Left lung (tissue), 10 donors: ENCODE measurements around the gene TRPC4AP. TPM values are rescaled to one million over a fixed set of nuclear protein-coding genes. Genes with fewer than 3 reads are reported as not detected.

Experiments
- ATAC-seq: fragments of 200-7000 bp; cut with Tn5 transposase; one replicate; pipeline ENCODE4 v1.9.1; 2020; ENCODE audit warnings: moderate library complexity
- DNase-seq, 4 donors: peaks; one replicate each; pipeline ENCODE4 v3.0.0-alpha.2; 2013 to 2020
- H3K27ac ChIP-seq, 2 donors: fragments of 200-600 bp; sonication (generic) in 1 of 2; one replicate each; pipeline versions ENCODE4 v1.5.0 to v1.8.0; 2020 to 2021
- H3K27me3 ChIP-seq, 2 donors: fragments of 200-600 bp; sonication (generic) in 1 of 2; one replicate each; pipeline versions ENCODE4 v1.5.0 to v1.8.0; 2020 to 2021
- H3K36me3 ChIP-seq, 2 donors: fragments of 200-600 bp; sonication (generic) in 1 of 2; one replicate each; pipeline versions ENCODE4 v1.5.0 to v1.8.0; 2020 to 2021
- H3K4me1 ChIP-seq, 2 donors: fragments of 200-600 bp; one replicate each; pipeline ENCODE4 v1.8.0; 2021
- H3K4me3 ChIP-seq, 2 donors: fragments of 200-600 bp; sonication (generic) in 1 of 2; one replicate each; pipeline versions ENCODE4 v1.5.0 to v1.8.0; 2020 to 2021; ENCODE audit warnings: mild to moderate bottlenecking in 1 of 2
- H3K9me3 ChIP-seq, 2 donors: fragments of 200-600 bp; sonication (generic) in 1 of 2; one replicate each; pipeline versions ENCODE4 v1.5.0 to v1.8.0; 2020 to 2021
- intact Hi-C, 2 donors: fragments of 100-400 bp; cut with DNase I; formaldehyde crosslinking; loops; one replicate each; pipeline versions ENCODE4 v1.11.2 to v1.14.2; 2022
- polyA plus RNA-seq, 6 donors: library from polyadenylated mRNA; unstranded; fragments of 120-200 nt; gene quantifications; one replicate each; pipeline ENCODE4 v1.2.1, GENCODE V29; 2013; ENCODE audit not compliant: insufficient read length in 6 of 6
- total RNA-seq, 2 donors: library from RNA; stranded (reverse); fragmentation: NEBNext Ultra II Directional; extraction: Animal tissue kit (Norgen Biotek cat#: 25700); gene quantifications; one replicate each; pipeline ENCODE4 v1.2.1, GENCODE V29; 2021
- TF ChIP-seq, protein P1 (sequence below), 2 donors: fragments of 200-600 bp; sonication (generic) in 1 of 2; IDR thresholded peaks; one replicate each; pipeline versions ENCODE4 v1.5.0 to v1.8.0; 2021; ENCODE audit warnings: antibody characterized with exemption in 2 of 2
- donor health status: DM: no; HTN: yes; CAD: no.
- donor health status: DM: no; HTN: no; CAD: no.

TRPC4AP gene
- total and polyA plus RNA-seq, 8 donors, result 57.8 to 70.8 (median 67.0) TPM

GRCh38 chr20:34997131-34997561, 95.5 kb downstream of the TRPC4AP start:
- H3K27ac ChIP-seq, result no peak overlapping the region
- H3K36me3 ChIP-seq, result peaks cover 0 to 96% of the 10 kb centered on the region in 2 donors
- H3K4me1 ChIP-seq, result no peaks in the 10 kb centered on the region
- H3K27me3 ChIP-seq, result no peaks in the 10 kb centered on the region
- TF ChIP-seq, protein P1, sequence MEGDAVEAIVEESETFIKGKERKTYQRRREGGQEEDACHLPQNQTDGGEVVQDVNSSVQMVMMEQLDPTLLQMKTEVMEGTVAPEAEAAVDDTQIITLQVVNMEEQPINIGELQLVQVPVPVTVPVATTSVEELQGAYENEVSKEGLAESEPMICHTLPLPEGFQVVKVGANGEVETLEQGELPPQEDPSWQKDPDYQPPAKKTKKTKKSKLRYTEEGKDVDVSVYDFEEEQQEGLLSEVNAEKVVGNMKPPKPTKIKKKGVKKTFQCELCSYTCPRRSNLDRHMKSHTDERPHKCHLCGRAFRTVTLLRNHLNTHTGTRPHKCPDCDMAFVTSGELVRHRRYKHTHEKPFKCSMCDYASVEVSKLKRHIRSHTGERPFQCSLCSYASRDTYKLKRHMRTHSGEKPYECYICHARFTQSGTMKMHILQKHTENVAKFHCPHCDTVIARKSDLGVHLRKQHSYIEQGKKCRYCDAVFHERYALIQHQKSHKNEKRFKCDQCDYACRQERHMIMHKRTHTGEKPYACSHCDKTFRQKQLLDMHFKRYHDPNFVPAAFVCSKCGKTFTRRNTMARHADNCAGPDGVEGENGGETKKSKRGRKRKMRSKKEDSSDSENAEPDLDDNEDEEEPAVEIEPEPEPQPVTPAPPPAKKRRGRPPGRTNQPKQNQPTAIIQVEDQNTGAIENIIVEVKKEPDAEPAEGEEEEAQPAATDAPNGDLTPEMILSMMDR (IDR thresholded peaks at IDR 0.05), result no peak
- intact Hi-C loops, result no loop called here
- DNase-seq (peak in 2 of 4 donors; percentile 32 to 83), ATAC-seq (peak; percentile 56)
- H3K9me3 ChIP-seq, result no peaks in the 10 kb centered on the region
- no peak overlapping the region for H3K4me3 ChIP-seq

GRCh38 chr20:34996243-34997028, 96.2 kb downstream of the TRPC4AP start:
- intact Hi-C loops, result no loop called here
- Histone ChIP-seq H3K4me1 (no peaks in the 10 kb centered on the region), H3K4me3 (no peak overlapping the region), H3K27ac (no peak overlapping the region), H3K27me3 (no peaks in the 10 kb centered on the region), H3K9me3 (no peaks in the 10 kb centered on the region), H3K36me3 (peaks cover 0 to 89% of the 10 kb centered on the region in 2 donors)
- DNase-seq (peak in 1 of 4 donors; percentile 58), ATAC-seq (no peak)
- TF ChIP-seq, protein P1 (IDR thresholded peaks at IDR 0.05), result no peak

DNA sequence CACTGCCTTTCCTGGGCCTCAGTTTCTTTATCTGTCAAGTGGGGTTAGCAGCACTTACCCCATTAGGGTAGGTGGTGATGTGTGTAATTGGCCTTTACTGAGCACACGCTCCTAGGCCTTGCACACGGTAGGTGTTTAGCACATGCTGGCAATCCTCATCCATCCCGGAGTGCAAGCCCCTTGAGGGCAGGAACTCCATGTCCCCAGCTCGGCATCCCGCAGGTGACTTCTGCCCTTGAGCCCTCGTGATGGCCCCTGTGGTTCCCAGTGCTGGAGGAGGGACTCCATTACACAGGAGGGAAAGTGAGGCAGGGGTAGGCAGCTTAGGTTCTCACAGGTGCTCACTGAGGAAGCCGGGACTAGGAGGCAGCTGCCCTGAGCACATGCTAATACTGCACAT, 96.9 kb downstream of the TRPC4AP start:
- DNase-seq (peak in 1 of 4 donors; percentile 41), ATAC-seq (no peak)
- no peak overlapping the region for H3K4me3 ChIP-seq
- no peaks in the 10 kb centered on the region for H3K4me1 ChIP-seq
- no peak overlapping the region for H3K27ac ChIP-seq
- intact Hi-C loops, result no loop called here
- peaks cover 0 to 82% of the 10 kb centered on the region in 2 donors for H3K36me3 ChIP-seq
- no peaks in the 10 kb centered on the region for H3K9me3 ChIP-seq
- no peaks in the 10 kb centered on the region for H3K27me3 ChIP-seq
- TF ChIP-seq, protein P1 (IDR thresholded peaks at IDR 0.05), result no peak

DNA sequence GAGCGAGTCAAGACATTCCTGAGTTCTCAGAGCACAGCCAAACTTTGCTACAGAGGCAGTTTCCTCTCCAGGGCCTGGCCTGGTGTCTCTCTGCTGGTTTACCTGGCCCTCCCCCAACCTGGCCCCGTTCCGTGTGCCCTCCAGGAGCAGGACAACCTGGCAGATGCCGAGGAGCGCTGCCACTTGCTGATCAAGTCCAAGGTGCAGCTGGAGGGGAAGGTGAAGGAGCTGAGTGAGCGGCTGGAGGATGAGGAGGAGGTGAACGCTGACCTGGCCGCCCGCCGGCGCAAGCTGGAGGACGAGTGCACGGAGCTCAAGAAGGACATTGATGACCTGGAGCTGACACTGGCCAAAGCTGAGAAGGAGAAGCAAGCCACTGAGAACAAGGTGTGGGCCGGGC, 97.4 kb downstream of the TRPC4AP start:
- intact Hi-C loops, result no loop called here
- peak in 1 of 4 donors; percentile 56 for DNase-seq

More for the DNA sequence above, 97.4 kb downstream of the TRPC4AP start:
- ATAC-seq, result no peak
- Histone ChIP-seq H3K4me1 (no peaks in the 10 kb centered on the region), H3K36me3 (peaks cover 0 to 77% of the 10 kb centered on the region in 2 donors), H3K4me3 (no peak overlapping the region), H3K27ac (no peak overlapping the region), H3K27me3 (no peaks in the 10 kb centered on the region), H3K9me3 (no peaks in the 10 kb centered on the region)
- TF ChIP-seq, protein P1 (IDR thresholded peaks at IDR 0.05), result no peak
